HG03378 (cell line): Measurements from ENCODE around the gene MS4A10.
A peak's percentile ranks its signal among the peaks of the same experiment; 100 is the strongest.
"Not testable (repeated sequence)": the region's sequence is repeated elsewhere in the genome, so short reads cannot be mapped to it uniquely, and the experiment has no call there.

Experiments
- ATAC-seq: cut with Tn5 transposase; IDR thresholded peaks from one replicate; pipeline ENCODE4 v1.9.1; 2021; ENCODE audit warnings: mild to moderate bottlenecking, moderate library complexity; ENCODE audit not compliant: unreplicated experiment

The MS4A10 gene

GRCh38 chr11:60821827-60822599 is 36.9 kb downstream of the MS4A10 start:
- no peak for ATAC-seq

DNA sequence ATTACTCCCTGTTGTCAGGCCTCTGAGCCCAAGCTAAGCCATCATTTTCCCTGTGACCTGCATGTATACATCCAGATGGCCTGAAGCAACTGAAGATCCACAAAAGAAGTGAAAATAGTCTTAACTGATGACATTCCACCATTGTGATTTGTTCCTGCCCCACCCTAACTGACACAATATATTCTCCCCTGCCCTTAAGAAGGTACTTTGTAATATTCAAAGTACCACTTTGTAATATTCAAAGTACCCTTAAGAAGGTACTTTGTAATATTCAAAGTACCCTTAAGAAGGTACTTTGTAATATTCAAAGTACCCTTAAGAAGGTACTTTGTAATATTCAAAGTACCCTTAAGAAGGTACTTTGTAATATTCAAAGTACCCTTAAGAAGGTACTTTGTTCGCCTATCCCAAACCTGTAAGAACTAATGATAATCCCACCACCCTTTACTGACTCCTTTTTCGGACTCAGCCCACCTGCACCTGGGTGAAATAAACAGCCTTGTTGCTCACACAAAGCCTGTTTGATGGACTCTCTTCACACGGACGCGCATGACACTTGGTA is 38.7 kb downstream of the MS4A10 start:
- ATAC-seq = not testable (repeated sequence)

DNA sequence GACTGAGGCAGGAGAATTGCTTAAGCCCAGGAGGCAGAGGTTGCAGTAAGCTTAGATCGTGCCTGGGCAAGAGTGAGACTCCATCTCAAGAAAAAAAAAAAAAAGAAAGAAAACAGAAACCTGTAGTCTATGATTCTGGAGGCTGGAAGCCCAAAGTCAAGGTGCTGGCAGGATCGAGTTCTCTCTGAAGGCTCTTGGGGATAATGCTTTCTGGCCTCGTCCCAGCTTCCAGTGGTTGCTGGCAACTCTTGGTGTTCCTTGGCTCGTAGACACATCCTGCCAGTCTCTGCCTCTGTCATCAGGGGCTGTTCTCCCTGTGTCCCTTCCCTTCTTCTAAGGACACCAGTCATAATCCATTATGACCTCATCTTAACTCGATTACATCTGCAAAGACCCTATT is 40.0 kb downstream of the MS4A10 start:
- ATAC-seq = no peak

DNA sequence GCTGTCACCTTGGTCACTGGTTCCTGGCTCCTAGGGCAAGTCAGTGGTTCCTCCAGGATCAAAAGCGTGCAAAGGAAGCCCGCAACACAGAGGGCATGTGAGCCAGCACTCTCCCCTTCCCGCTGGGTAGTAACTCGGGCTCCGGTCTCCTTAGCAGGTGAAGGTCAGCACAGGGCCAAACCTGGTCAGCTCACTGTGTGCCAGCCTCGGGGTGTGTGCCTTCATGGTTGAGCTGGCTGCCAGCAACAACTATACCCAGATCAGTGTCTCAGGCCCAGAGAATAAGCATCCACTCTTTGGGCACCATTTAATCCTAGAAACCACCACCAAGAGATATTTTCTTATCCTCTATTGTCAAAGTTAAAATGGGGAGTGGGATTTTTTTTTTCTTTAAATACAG is 40.7 kb downstream of the MS4A10 start:
- no peak for ATAC-seq

GRCh38 chr11:60830478-60831142 is 45.5 kb downstream of the MS4A10 start:
- peak; percentile 15 for ATAC-seq

DNA sequence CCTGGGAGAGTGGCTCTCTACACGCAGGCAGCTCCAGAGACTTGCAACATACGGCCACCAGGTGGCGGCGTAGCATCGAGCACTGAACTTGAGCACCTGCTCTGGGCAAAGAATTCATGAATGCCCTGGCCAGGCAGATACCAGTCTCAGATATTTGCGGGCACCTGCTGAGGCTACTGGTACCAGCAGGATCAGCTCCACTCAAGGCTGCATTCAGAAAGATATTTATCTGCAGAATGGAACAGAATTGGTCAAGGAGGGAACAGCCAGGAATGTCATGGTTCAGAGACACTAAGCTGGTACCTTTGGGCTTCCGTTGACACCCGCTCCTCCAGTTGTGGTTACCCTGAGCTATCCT is 46.0 kb downstream of the MS4A10 start:
- ATAC-seq = peak; percentile 67

DNA sequence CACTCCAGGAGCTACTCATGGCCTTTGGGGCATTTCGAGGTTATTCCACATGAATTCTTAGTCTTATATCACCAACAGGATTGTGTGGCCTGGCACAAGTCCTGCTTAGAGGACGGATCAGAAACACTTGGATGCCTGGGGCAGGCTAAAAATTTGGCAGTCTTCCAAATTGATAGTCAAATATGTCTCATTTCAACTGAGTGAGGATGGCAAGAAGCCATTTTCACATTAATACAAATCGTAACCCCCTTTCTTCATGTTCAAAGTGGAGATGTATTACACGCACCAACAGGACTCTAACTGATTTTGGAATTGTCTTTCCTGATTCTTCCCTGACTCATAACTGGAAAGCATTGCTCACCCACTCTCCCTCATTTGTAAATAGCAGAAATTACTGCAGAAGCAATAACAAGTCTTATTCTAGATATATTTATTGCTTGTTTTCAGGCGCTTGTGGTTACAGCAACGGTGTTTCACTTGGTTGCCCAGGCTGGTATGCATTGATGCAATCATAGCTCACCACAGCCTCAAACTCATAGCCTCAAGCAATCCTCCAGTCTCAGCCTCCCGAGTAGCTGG is 46.5 kb downstream of the MS4A10 start:
- no peak for ATAC-seq

DNA sequence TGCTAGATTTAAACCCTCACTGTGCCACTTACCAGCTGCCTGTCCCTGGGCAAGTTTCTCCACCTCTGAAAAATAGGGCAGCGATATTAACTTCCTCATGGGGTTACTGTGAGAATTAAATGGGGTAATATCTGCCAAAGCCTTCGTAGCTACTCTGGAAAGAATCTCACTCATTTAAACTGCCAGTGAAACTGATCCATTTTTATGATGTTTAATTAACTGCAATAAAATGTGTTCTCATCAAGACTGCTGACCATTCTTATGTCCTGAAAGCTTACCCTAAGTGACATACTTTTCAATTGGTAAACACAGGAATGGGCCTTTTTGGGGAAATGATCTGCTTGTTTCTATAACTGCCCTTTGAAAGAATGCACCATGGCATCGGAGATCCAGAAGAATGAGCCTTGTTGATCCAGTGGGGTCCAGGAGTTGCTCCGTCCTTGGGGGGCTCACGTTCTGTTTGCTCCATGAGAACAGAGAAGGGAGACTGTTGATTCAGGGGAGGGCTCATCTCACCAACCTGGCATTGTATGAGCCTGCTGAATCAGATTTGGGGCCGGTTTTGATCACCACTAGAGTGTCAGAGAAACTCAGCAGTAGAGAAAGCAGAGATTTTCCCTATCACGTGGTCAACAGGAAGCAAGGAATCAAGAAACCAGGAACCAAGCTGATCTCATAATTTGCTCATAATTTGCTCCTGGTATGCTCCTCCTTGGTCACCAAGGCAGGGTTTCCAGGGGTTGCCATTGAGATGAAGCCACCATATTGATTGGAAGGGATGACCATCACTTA is 49.8 kb downstream of the MS4A10 start:
- ATAC-seq = no peak

DNA sequence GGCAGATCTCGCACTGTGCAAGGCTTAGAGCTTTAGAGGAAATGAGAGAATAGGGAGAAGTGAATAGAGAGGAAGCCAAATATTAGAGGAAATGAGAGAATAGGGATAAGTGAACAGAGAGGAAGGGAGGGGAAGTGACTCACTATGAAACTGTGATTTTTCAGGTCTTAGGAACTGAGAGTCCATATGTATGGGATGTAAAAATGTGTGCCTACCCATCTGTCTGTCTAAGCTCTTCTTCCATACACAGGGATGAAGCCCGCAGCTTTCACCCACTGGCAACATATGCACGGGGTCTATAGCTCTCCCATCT is 50.4 kb downstream of the MS4A10 start:
- ATAC-seq = no peak

DNA sequence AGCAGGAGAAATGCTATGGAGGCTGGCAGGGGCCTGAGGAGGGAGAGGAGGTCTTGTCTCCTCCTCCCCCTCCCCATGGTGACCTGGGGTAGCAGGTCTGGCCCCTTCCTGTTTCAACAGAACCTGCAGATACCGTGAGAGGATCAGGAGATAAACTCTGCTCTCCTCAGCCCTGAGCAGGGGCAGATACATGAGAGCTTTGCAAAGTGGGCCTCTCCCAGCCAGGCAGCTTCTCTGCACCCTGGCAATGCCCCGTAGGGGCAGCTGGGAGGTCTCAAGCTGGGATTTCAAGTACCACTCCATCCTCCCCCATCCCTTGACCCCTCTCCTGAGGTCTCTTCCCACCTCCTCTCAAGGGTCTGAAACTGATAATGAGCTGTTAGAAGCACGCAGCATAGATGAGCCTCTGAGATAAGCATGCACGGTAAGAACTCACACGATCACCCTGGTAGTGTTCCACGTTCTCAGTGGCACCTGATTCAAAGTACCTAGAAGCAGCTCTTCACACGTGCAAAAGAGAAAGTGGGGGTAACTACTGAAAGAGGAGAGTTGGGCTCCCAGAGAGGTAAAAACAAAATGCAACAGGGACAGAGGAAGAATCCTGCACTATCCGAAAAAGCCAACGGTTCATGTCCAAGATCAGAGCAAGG is 51.9 kb downstream of the MS4A10 start:
- ATAC-seq = no peak

- no peak for ATAC-seq
Measured at GRCh38 chr11:60838132-60838531, 53.0 kb downstream of the MS4A10 start.

GRCh38 chr11:60840470-60841430 is 55.6 kb downstream of the MS4A10 start:
- no peak for ATAC-seq

GRCh38 chr11:60841797-60842667 is 56.9 kb downstream of the MS4A10 start, which contains the start of gene CCDC86:
TSS of gene CCDC86 (plus strand) at chr11:60842113. CDS start at chr11:60842125, 12 bp downstream.
- ATAC-seq = peak; percentile 62

GRCh38 chr11:60842668-60843600 is 57.8 kb downstream of the MS4A10 start:
- ATAC-seq = no peak

DNA sequence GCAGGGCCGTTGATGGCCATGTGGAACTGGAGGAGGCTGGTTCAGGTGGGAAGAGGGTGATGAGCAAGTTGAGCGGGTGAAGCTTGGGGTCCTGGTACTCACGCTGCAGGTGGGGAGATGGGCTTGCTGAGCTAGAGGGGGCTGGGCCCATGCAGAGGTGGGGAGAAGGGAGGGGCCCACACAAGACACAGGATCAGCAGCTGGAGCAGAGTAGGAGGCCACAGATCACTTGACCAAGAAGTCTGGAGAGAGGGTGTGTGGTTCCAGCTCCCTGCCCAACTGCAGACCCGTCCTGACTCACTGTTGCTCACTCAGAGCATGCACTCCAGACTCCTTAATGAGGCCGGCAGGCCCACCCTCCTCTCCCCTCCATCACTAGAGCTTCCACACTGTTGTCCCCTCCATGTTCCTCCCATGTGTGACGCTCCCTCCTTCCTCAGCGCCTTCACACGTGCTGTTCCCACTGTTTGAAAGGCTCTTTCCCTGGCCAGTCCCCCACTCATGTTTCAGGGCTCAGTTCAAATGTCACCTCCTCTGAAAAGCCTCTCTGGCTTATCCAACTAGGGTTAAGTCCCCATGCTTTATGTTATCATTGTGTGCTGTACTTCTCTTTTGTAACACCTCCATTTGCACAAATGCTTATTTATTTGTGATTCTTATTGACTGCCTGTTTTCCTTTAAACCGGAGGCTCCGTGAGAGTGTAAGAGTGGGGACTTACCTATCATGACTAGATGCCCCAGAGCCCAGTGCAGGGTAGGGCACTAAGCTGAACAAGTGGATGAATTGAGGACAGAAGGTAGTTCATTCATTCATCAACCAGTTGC is 59.1 kb downstream of the MS4A10 start:
- ATAC-seq = no peak

DNA sequence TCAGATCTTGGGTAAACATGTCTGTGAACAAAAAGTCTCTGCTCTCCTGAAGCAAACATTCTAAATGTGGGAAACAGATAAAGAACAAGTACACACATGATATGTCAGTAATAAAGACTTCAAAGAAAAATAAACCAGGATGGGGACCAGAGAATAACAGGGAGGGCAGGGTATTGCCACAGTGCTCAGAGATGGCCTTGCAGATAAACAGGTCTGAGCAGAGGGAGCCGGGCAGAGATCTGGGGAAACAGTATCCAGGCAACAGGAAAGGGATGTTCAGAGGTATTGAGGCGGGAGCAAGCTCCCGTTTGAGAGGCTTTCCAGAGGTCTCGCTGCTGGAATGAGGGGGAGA is 59.7 kb downstream of the MS4A10 start:
- no peak for ATAC-seq

DNA sequence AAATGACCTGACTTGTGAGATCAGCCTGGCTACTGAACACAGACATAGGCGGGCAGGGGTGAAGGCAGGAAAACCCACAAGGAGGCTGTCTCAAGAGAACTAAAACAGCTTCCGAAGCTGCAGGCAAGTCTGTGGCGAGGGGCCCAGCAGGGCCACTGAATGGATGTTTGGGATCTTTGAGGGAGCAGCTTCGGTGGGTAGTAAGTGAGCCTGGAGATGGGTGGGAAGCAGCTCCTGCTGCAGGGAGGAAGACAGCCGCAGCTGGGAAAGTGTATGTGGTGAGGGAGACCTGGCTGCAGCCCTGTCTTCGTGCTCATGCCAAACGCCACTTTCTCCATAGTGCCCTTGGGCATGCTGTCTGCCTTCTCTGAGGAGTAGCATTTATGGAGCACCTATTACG is 60.2 kb downstream of the MS4A10 start:
- ATAC-seq = no peak
